Naive B cell (primary cell): ENCODE data around the gene DHDDS. TPM values are rescaled to one million over a fixed set of nuclear protein-coding genes. Genes with fewer than 3 reads are reported as not detected.

Source experiments
- ATAC-seq, 2 donors: fragments of 150-1000 bp; cut with Tn5 transposase; 2 replicates each; pipeline ENCODE4 v1.10.0; 2021; ENCODE audit warnings: low read depth in 2 of 2, mild to moderate bottlenecking in 2 of 2, moderate library complexity in 2 of 2
- DNase-seq: peaks from one replicate; pipeline ENCODE4 v3.0.0; 2022
- H3K27ac Mint-ChIP-seq, 6 donors: one replicate each; pipeline ENCODE4 v1.8.0; 2020 to 2022; ENCODE audit warnings: mild to moderate bottlenecking in 6 of 6, mixed read lengths in 6 of 6, moderate library complexity in 5 of 6, inconsistent platforms in 2 of 6
- H3K27me3 Mint-ChIP-seq, 3 donors: one replicate each; pipeline ENCODE4 v1.8.0; 2021 to 2022; ENCODE audit warnings: mixed read lengths in 3 of 3, mild to moderate bottlenecking in 1 of 3
- H3K36me3 Mint-ChIP-seq, 2 donors: one replicate each; pipeline ENCODE4 v1.8.0; 2020 to 2022; ENCODE audit warnings: mixed read lengths in 2 of 2, inconsistent platforms in 1 of 2, mild to moderate bottlenecking in 1 of 2
- H3K4me1 Mint-ChIP-seq, 3 donors: one replicate each; pipeline ENCODE4 v1.8.0; 2020 to 2022; ENCODE audit warnings: mixed read lengths in 3 of 3, inconsistent platforms in 1 of 3, mild to moderate bottlenecking in 1 of 3, moderate library complexity in 1 of 3
- H3K4me3 Mint-ChIP-seq, 8 donors: one replicate each; pipeline ENCODE4 v1.8.0; 2020 to 2022; ENCODE audit warnings: mild to moderate bottlenecking in 8 of 8, mixed read lengths in 8 of 8, moderate library complexity in 8 of 8, inconsistent platforms in 2 of 8
- H3K9me3 Mint-ChIP-seq, 7 donors: one replicate each; pipeline ENCODE4 v1.8.0; 2020 to 2022; ENCODE audit warnings: mixed read lengths in 7 of 7, mild to moderate bottlenecking in 5 of 7, inconsistent platforms in 2 of 7, moderate library complexity in 1 of 7
- polyA plus RNA-seq, 6 donors: library from polyadenylated mRNA; unstranded; fragments of 300-500 nt; fragmentation: Illumina TruSeq; gene quantifications; one replicate each; pipeline ENCODE4 v1.2.3, GENCODE V29; 2021; ENCODE audit warnings: low read depth in 6 of 6

DHDDS gene
- polyA plus RNA-seq, 6 donors from 2014 or later = 15.9 to 27.9 (median 21.9) TPM

DNA sequence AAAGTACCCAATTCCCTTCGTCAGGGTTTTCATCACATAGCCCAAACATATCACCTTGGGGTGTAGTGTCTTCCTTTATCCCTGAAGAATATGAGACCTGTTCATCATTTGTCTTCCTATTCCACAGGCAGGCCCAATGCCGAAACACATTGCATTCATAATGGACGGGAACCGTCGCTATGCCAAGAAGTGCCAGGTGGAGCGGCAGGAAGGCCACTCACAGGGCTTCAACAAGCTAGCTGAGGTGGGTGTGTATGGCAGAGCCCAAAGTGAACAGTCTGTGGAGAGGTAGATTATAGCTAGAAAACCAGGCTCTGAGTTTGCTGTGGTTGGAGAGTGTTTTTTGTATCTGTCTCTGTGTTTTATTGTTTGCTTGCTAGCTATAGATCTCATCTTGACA is 5.9 kb downstream of the DHDDS start:
- H3K27ac Mint-ChIP-seq = no peak overlapping the region
- DNase-seq (no peak), ATAC-seq (no peak)
- H3K4me3 Mint-ChIP-seq = no peak overlapping the region
- H3K9me3 Mint-ChIP-seq = no peaks in the 10 kb centered on the region
- peaks cover 9 to 15% of the 10 kb centered on the region in 2 donors for H3K36me3 Mint-ChIP-seq
- H3K4me1 Mint-ChIP-seq = peaks cover 10 to 16% (median 11%) of the 10 kb centered on the region in 3 donors
- H3K27me3 Mint-ChIP-seq = no peaks in the 10 kb centered on the region

DNA sequence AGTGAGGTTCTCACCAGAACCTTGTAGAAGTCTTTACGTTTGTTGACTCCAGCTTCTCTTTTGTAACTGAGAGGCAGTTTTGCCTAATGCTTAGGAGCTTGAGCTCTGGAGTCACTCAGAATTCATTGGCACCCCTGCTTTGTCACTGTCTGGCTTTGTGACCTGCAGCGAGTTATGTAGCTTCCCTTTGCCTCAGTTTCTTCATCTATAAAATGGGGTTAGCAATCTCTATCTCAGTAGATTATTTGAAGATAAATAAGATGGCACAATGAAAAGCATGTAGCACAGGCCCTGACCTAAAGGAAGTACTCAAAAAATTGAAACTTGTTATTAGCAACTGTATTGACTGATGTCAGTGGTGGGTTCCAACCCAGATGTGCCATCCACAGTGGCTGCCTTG is 8.1 kb downstream of the DHDDS start:
- ATAC-seq (no peak), DNase-seq (no peak)
- Mint-ChIP-seq H3K4me3 (no peak overlapping the region), H3K36me3 (peaks cover 9 to 30% of the 10 kb centered on the region in 2 donors), H3K27ac (no peak overlapping the region), H3K27me3 (no peaks in the 10 kb centered on the region), H3K9me3 (no peaks in the 10 kb centered on the region), H3K4me1 (peaks cover 2 to 6% (median 4%) of the 10 kb centered on the region in 3 donors)

GRCh38 chr1:26449868-26450267 is 17.7 kb downstream of the DHDDS start:
- H3K36me3 Mint-ChIP-seq = peaks cover 11 to 13% of the 10 kb centered on the region in 2 donors
- DNase-seq (no peak), ATAC-seq (no peak)
- H3K4me3 Mint-ChIP-seq = no peak overlapping the region
- no peaks in the 10 kb centered on the region for H3K9me3 Mint-ChIP-seq
- H3K4me1 Mint-ChIP-seq = peaks cover 5 to 18% (median 10%) of the 10 kb centered on the region in 3 donors
- no peaks in the 10 kb centered on the region for H3K27me3 Mint-ChIP-seq
- no peak overlapping the region for H3K27ac Mint-ChIP-seq

DNA sequence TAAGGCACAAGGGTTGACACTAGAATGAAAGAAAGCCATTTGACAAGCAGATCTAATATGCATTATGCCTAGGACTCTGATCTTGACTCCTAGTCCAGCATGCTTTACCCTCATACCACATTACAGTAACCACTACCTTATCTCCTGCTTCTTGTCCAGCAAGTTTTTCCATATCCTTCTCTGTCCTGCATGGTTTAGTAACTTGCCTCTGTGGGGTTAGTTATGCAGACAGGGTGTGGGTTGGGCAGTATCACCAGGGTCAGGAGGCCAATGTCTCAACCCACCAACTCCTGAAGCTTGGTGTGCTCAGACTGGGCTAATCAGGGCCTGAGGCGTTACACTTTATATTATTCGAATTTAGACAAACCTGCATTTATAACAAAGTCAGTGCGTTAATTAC is 18.8 kb downstream of the DHDDS start:
- H3K4me1 Mint-ChIP-seq = peaks cover 5 to 18% (median 10%) of the 10 kb centered on the region in 3 donors
- no peak for ATAC-seq
- peak overlapping the region in 1 of 8 donors; percentile 19 for H3K4me3 Mint-ChIP-seq
- no peaks in the 10 kb centered on the region for H3K9me3 Mint-ChIP-seq
- no peak for DNase-seq
- no peak overlapping the region for H3K27ac Mint-ChIP-seq
- H3K27me3 Mint-ChIP-seq = no peaks in the 10 kb centered on the region
- H3K36me3 Mint-ChIP-seq = peaks cover 5 to 13% of the 10 kb centered on the region in 2 donors

DNA sequence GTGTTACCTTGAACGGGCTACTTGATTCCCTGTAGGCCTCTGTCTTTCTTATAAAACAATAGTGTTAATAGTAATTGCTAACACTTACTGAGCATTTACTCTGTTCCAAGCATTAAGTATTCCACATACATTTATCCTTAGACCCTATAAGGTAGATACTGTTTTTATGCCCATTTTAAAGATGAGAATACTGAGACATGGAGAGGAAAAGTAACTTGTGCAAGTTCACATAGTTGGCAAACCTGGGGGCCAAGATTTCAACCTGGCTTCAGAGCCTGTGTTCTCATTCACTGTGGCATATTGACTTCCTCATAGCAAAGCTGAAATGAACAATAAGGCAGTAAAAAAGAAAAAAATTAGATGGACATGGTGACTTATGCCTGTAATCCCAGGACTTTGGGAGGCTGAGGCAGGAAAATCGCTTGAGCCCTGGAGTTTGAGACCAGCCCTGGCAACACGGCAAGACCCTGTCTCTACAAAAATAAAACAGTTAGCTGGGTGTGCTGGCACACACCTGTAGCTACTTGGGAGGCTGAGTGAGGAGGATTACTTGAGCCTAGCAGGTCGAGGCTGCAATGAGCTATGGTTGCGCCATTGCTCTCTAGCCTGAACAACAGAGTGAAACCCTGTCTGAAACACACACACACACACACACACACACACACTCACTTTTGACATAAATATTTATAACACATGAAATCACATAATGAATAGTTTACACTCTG is 20.5 kb downstream of the DHDDS start:
- no peak for DNase-seq
- no peak overlapping the region for H3K4me3 Mint-ChIP-seq
- H3K36me3 Mint-ChIP-seq = peaks cover 2 to 11% of the 10 kb centered on the region in 2 donors
- no peaks in the 10 kb centered on the region for H3K9me3 Mint-ChIP-seq
- H3K27ac Mint-ChIP-seq = no peak overlapping the region
- no peaks in the 10 kb centered on the region for H3K27me3 Mint-ChIP-seq
- no peak for ATAC-seq
- peaks cover 1 to 5% (median 2%) of the 10 kb centered on the region in 3 donors for H3K4me1 Mint-ChIP-seq

- peaks cover 11 to 15% of the 10 kb centered on the region in 2 donors for H3K36me3 Mint-ChIP-seq
- H3K27ac Mint-ChIP-seq = no peak overlapping the region
- no peak for DNase-seq
- H3K4me1 Mint-ChIP-seq = no peaks in the 10 kb centered on the region
- H3K9me3 Mint-ChIP-seq = no peaks in the 10 kb centered on the region
- no peaks in the 10 kb centered on the region for H3K27me3 Mint-ChIP-seq
- no peak overlapping the region for H3K4me3 Mint-ChIP-seq
- ATAC-seq = no peak
Observed at GRCh38 chr1:26459148-26459547, 27.0 kb downstream of the DHDDS start.

- Mint-ChIP-seq H3K9me3 (no peaks in the 10 kb centered on the region), H3K4me3 (no peak overlapping the region), H3K27ac (peak overlapping the region in 2 of 6 donors; percentile 5 to 65), H3K27me3 (no peaks in the 10 kb centered on the region), H3K36me3 (peaks cover 13 to 16% of the 10 kb centered on the region in 2 donors), H3K4me1 (no peaks in the 10 kb centered on the region)
- DNase-seq (no peak), ATAC-seq (no peak)
Observed at GRCh38 chr1:26459573-26460031, 27.5 kb downstream of the DHDDS start.

GRCh38 chr1:26468911-26469310 is 36.8 kb downstream of the DHDDS start:
- Mint-ChIP-seq H3K36me3 (peaks cover 13 to 14% of the 10 kb centered on the region in 2 donors), H3K27me3 (no peaks in the 10 kb centered on the region), H3K27ac (peak overlapping the region in 1 of 6 donors; percentile 48)

DNA sequence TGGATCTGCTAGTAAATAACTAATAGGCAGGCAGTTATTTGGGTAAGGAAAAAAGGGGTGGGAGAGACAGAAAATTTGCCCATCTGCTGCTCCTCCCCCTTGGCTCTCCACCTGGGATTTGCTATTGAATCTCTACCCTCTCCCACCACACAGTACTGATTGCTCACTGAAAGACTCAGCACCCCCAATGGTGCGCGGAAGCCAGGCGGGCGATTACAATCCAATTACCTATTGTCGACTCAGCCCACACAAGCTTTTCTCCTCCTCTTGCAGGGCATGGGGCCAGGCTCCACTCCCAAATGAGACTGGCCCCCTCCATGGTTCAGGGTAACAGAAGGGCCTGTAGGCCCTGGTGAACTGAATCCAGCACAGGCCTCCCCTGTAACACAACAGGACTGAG is 37.4 kb downstream of the DHDDS start:
- H3K27me3 Mint-ChIP-seq = no peaks in the 10 kb centered on the region
- peak overlapping the region in 3 of 6 donors; percentile 15 to 54 (median 29) for H3K27ac Mint-ChIP-seq
- H3K36me3 Mint-ChIP-seq = peaks cover 13% of the 10 kb centered on the region in 2 donors
- H3K9me3 Mint-ChIP-seq = no peaks in the 10 kb centered on the region
- H3K4me1 Mint-ChIP-seq = peaks cover 22 to 36% (median 32%) of the 10 kb centered on the region in 3 donors
- DNase-seq = no peak
- no peak for ATAC-seq
- peak overlapping the region in 3 of 8 donors; percentile 13 to 99 (median 61) for H3K4me3 Mint-ChIP-seq

More at GRCh38 chr1:26468911-26469310, 36.8 kb downstream of the DHDDS start:
- ATAC-seq (no peak), DNase-seq (no peak)
- Mint-ChIP-seq H3K9me3 (no peaks in the 10 kb centered on the region), H3K4me1 (peaks cover 21 to 30% (median 27%) of the 10 kb centered on the region in 3 donors), H3K4me3 (no peak overlapping the region)

DNA sequence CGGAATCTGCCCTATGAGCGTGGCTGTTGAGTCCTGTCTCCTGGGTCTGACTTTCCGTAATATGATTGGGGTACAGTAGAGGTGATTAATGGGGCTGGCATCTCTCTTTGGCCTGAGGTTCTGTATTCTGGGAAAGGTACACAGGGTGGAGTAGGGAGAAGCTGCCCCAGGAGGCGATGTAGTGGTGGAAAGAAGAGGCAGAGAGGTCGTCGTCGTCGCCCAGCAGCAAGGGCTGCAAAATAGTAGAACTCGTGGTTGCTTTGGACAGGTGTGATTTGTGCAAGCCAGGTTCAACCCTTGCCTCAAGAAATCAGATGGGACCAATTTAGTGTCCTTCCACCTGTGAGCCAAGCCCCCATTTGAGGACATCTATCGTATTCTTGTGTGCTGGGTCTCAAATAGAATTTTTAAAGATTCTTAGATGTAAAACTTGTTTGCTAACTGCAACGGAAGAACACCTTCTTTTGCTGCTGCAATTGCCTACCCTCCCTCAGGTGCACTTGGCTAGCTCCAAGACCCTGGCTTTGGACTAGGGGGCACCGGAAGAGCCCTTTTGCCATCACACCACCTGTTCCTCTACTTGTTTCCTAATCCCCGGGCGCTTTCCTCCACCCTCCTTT is 38.9 kb downstream of the DHDDS start:
- Mint-ChIP-seq H3K36me3 (peaks cover 4 to 9% of the 10 kb centered on the region in 2 donors), H3K27ac (peak overlapping the region in 5 of 6 donors; percentile 5 to 99 (median 83)), H3K4me1 (peaks cover 25 to 40% (median 32%) of the 10 kb centered on the region in 3 donors), H3K4me3 (peak overlapping the region; percentile 85 to 99 (median 98)), H3K9me3 (no peaks in the 10 kb centered on the region), H3K27me3 (no peaks in the 10 kb centered on the region)
- ATAC-seq (no peak), DNase-seq (no peak)

DNA sequence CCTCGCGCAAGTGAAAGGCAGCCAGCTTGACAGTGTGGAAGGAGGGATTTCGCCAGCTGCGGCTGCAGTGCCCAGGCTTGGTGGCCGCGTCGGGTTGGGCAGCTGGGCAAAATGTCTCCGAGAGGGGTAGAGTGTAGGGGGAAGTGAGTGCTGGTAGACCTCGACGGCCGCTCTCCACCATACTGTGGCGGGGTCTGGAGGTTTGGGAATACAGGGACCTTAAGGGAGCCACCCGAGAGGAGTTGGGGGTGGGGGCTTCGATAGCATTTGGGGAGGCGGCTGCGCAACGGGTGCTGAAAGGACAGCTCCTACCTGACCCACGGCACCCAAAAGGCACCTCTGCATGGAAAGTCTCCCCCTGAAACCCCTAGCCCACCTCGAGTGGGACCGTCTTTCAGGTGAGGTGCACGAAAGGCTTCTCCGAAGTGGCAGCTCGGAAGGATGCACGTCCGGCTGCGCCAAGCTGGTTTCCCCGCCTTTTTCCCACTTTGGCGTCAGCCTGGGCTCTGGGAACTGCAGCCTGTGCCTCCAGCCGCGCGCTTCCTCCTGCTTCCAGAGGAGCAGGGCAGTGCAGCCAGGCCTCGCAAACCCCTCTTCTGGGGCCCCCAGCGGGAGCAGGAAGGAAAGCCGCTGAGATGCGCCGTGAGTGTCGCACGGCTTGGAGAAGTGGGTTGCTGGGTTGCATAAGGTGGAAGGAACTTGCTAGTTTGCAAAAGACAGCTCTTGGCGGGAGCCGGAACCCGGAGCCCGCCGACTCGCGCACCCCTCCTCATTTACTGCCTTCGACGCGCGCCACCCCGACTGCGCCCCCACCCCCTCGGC is 39.6 kb downstream of the DHDDS start:
- H3K27me3 Mint-ChIP-seq = no peaks in the 10 kb centered on the region
- H3K27ac Mint-ChIP-seq = peak overlapping the region; percentile 5 to 99 (median 97)
- H3K4me3 Mint-ChIP-seq = peak overlapping the region; percentile 85 to 99 (median 98)
- H3K36me3 Mint-ChIP-seq = peaks cover 4 to 8% of the 10 kb centered on the region in 2 donors
- DNase-seq = peak; percentile 27
- peaks cover 29 to 43% (median 32%) of the 10 kb centered on the region in 3 donors for H3K4me1 Mint-ChIP-seq
- H3K9me3 Mint-ChIP-seq = no peaks in the 10 kb centered on the region
- ATAC-seq = peak; percentile 19 to 21

GRCh38 chr1:26472320-26472900 is 40.3 kb downstream of the DHDDS start, which contains the start of gene HMGN2:
TSS of gene HMGN2 (plus strand) at chr1:26472440. CDS start at chr1:26472613, 173 bp downstream.
- DNase-seq = peak; percentile 84
- ATAC-seq = peak; percentile 70
- H3K4me1 Mint-ChIP-seq = peaks cover 25 to 46% (median 34%) of the 10 kb centered on the region in 3 donors
- peaks cover under 1 to 1% of the 10 kb centered on the region in 2 donors for H3K36me3 Mint-ChIP-seq
- H3K27me3 Mint-ChIP-seq = no peaks in the 10 kb centered on the region
- peak within 1 kb of the TSS; percentile 85 to 99 (median 98) for H3K4me3 Mint-ChIP-seq
- no peaks in the 10 kb centered on the region for H3K9me3 Mint-ChIP-seq
- H3K27ac Mint-ChIP-seq = peak within 1 kb of the TSS; percentile 92 to 99 (median 97)
